Measurements from ENCODE around the gene RBMS3.

GRCh38 chr3:29301332-29302019, 20.6 kb downstream of the RBMS3 start:
- TF ChIP-seq JUN (CRISPR knock-in tag; IDR thresholded peaks at IDR 0.05): no peak
- no peak for TF ChIP-seq CBFB (CRISPR knock-in tag; IDR thresholded peaks at IDR 0.05)
- no peak for TF ChIP-seq ZNF558 (CRISPR knock-in tag; IDR thresholded peaks at IDR 0.05; ENCODE audit: borderline replicate concordance)
